ENCODE results near the gene GCH1.
A peak's percentile ranks its signal among the peaks of the same experiment; 100 is the strongest.

The GCH1 gene

DNA sequence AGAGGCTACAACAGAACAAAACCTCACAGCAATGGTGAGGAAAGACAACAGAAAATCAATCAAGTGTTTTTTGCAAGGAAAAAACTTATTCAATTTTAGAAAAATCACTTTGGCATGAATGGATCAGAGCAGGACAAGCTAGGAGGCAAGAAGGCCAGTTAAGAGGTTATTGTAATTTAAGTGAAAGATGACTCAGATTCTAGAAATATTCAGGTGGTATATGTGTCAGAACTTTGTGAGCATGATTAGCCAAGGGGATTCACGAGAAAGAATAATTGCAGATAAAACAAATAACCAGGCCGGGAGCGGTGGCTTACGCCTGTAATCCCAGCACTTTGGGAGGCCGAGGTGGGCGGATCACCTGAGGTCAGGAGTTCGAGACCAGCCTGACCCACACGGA is 12.7 kb downstream of the GCH1 start:
- peaks cover 40% of the 10 kb centered on the region for H3K4me1 ChIP-seq (ENCODE audit: insufficient read depth, low read length, severe bottlenecking)
- no peaks in the 10 kb centered on the region for H4K20me1 ChIP-seq (ENCODE audit: insufficient read depth, low read length)
- no peak overlapping the region for H3K4me3 ChIP-seq (ENCODE audit: low read depth, low read length, poor library complexity, severe bottlenecking)

DNA sequence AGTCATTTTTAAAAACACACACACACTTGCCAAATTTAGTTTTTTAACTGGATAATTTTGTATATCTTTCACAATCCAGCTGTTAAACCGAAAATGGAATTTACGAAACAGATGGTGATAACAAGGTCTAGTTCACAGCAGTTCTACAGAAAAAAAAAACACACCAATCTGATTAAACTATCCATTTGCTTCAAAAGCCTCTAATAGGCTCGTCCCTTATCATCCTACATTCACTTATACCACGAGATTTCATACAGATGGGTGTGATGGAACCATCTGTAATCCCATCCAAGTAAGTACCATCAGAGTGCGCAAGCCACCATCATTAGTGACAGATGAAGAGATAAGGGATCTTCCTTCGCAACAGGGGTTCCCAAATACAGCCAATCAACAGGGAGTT is 20.1 kb downstream of the GCH1 start:
- H3K79me2 ChIP-seq (ENCODE audit: insufficient read depth, low read length), result no peaks in the 10 kb centered on the region
- TF ChIP-seq, protein P1, sequence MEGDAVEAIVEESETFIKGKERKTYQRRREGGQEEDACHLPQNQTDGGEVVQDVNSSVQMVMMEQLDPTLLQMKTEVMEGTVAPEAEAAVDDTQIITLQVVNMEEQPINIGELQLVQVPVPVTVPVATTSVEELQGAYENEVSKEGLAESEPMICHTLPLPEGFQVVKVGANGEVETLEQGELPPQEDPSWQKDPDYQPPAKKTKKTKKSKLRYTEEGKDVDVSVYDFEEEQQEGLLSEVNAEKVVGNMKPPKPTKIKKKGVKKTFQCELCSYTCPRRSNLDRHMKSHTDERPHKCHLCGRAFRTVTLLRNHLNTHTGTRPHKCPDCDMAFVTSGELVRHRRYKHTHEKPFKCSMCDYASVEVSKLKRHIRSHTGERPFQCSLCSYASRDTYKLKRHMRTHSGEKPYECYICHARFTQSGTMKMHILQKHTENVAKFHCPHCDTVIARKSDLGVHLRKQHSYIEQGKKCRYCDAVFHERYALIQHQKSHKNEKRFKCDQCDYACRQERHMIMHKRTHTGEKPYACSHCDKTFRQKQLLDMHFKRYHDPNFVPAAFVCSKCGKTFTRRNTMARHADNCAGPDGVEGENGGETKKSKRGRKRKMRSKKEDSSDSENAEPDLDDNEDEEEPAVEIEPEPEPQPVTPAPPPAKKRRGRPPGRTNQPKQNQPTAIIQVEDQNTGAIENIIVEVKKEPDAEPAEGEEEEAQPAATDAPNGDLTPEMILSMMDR (IDR thresholded peaks at IDR 0.05; ENCODE audit: low read length), result no peak
- TF ChIP-seq EZH2 (IDR thresholded peaks at IDR 0.05; ENCODE audit: borderline replicate concordance, low read length), result no peak
- no peak overlapping the region for H2AFZ ChIP-seq (ENCODE audit: low read length)

More for the DNA sequence above, 12.7 kb downstream of the GCH1 start:
- Histone ChIP-seq H3K36me3 (ENCODE audit: insufficient read depth, low read length) (no peaks in the 10 kb centered on the region), H3K27me3 (ENCODE audit: insufficient read depth, low read length) (no peaks in the 10 kb centered on the region), H3K27ac (ENCODE audit: low read depth, low read length, poor library complexity, severe bottlenecking) (no peak overlapping the region), H3F3A (ENCODE audit: insufficient read depth, low read length) (no peaks in the 10 kb centered on the region), H3K9ac (ENCODE audit: low read length) (no peak overlapping the region), H3K9me2 (ENCODE audit: low read depth, low read length) (no peaks in the 10 kb centered on the region), H2AFZ (ENCODE audit: low read length) (no peak overlapping the region), H3K9me3 (ENCODE audit: low read length) (no peaks in the 10 kb centered on the region), H3K79me2 (ENCODE audit: insufficient read depth, low read length) (no peaks in the 10 kb centered on the region), H3K4me2 (ENCODE audit: low read length) (no peak overlapping the region)
- TF ChIP-seq EZH2 (IDR thresholded peaks at IDR 0.05; ENCODE audit: borderline replicate concordance, low read length), result no peak
- TF ChIP-seq, protein P1 (IDR thresholded peaks at IDR 0.05; ENCODE audit: low read length), result no peak

DNA sequence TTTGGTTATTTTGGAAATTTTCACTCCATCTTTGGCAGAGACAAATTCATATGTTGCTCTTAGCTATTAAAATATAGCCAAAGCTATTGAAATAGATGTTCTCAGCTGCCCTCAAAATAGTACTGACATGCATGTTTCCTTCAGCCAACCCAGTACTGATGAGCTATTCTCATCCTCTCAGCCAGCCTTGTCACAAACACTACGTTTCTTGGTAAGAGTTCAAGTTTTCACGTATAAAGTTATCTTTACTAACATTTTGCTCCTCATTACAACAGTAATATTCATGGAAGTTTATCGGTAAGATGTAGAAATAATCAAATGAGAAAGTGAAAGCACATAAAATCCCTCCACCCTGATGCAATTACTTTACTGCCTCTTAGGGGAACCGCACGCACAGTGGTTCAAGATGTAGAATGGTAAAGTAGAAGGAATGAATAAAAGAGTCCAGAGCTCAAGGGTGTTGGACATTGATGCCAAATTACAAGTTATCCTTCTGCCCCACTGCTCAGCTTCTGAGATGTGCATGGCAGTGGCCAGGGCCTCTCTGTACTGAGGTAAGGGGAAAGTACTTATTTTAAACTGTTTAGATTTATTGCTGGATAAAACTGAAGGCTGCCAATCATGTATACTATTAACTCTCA is 20.7 kb downstream of the GCH1 start:
- Histone ChIP-seq H3K9ac (ENCODE audit: low read length) (peak overlapping the region; percentile 38), H4K20me1 (ENCODE audit: insufficient read depth, low read length) (no peaks in the 10 kb centered on the region), H3K36me3 (ENCODE audit: insufficient read depth, low read length) (no peaks in the 10 kb centered on the region), H2AFZ (ENCODE audit: low read length) (peak overlapping the region; percentile 15), H3K79me2 (ENCODE audit: insufficient read depth, low read length) (no peaks in the 10 kb centered on the region), H3K4me1 (ENCODE audit: insufficient read depth, low read length, severe bottlenecking) (peaks cover 27% of the 10 kb centered on the region), H3K4me3 (ENCODE audit: low read depth, low read length, poor library complexity, severe bottlenecking) (peak overlapping the region; percentile 55), H3K9me3 (ENCODE audit: low read length) (no peaks in the 10 kb centered on the region), H3K27me3 (ENCODE audit: insufficient read depth, low read length) (no peaks in the 10 kb centered on the region), H3K4me2 (ENCODE audit: low read length) (peak overlapping the region; percentile 76), H3K9me2 (ENCODE audit: low read depth, low read length) (no peaks in the 10 kb centered on the region), H3K27ac (ENCODE audit: low read depth, low read length, poor library complexity, severe bottlenecking) (peak overlapping the region; percentile 55), H3F3A (ENCODE audit: insufficient read depth, low read length) (no peaks in the 10 kb centered on the region)
- no peak for TF ChIP-seq EZH2 (IDR thresholded peaks at IDR 0.05; ENCODE audit: borderline replicate concordance, low read length)
- TF ChIP-seq, protein P1 (IDR thresholded peaks at IDR 0.05; ENCODE audit: low read length), result no peak

More for the DNA sequence above, 20.1 kb downstream of the GCH1 start:
- peak overlapping the region; percentile 55 for H3K4me3 ChIP-seq (ENCODE audit: low read depth, low read length, poor library complexity, severe bottlenecking)
- H3F3A ChIP-seq (ENCODE audit: insufficient read depth, low read length), result no peaks in the 10 kb centered on the region
- H3K27me3 ChIP-seq (ENCODE audit: insufficient read depth, low read length), result no peaks in the 10 kb centered on the region
- no peaks in the 10 kb centered on the region for H4K20me1 ChIP-seq (ENCODE audit: insufficient read depth, low read length)
- H3K9ac ChIP-seq (ENCODE audit: low read length), result no peak overlapping the region
- no peak overlapping the region for H3K4me2 ChIP-seq (ENCODE audit: low read length)
- H3K27ac ChIP-seq (ENCODE audit: low read depth, low read length, poor library complexity, severe bottlenecking), result no peak overlapping the region
- H3K9me3 ChIP-seq (ENCODE audit: low read length), result no peaks in the 10 kb centered on the region
- H3K4me1 ChIP-seq (ENCODE audit: insufficient read depth, low read length, severe bottlenecking), result peaks cover 33% of the 10 kb centered on the region
- no peaks in the 10 kb centered on the region for H3K36me3 ChIP-seq (ENCODE audit: insufficient read depth, low read length)
- H3K9me2 ChIP-seq (ENCODE audit: low read depth, low read length), result no peaks in the 10 kb centered on the region
